ENCODE data around the gene SLC25A36.

- TF ChIP-seq CTCF (IDR thresholded peaks at IDR 0.05; ENCODE audit: low read length) (no peak), EZH2 (optimal IDR thresholded peaks at IDR 0.05; ENCODE audit: low read depth, low read length) (no peak)
Measured at GRCh38 chr3:141015481-141015880, 73.8 kb downstream of the SLC25A36 start.
